Stimulated activated naive CD8-positive, alpha-beta T cell treated with anti-CD3 and anti-CD28 coated beads, Interleukin-15, Interleukin-2, amounts not matched to agents 100 U/mL and 50 U/mL, for 24 hours (primary cell): ENCODE results near the gene DSG3.

ENCODE experiments used
- ATAC-seq: fragments of 150-1000 bp; cut with Tn5 transposase; one replicate; pipeline ENCODE4 v1.10.0; 2021
- DNase-seq: peaks from one replicate; pipeline ENCODE4 v3.0.0; 2021

The DSG3 gene

GRCh38 chr18:31430072-31430471, 17.5 kb upstream of the DSG3 start:
- ATAC-seq (no peak), DNase-seq (no peak)

GRCh38 chr18:31430554-31430953, 17.0 kb upstream of the DSG3 start:
- ATAC-seq (no peak), DNase-seq (no peak)

- DNase-seq (no peak), ATAC-seq (no peak)
Observed at GRCh38 chr18:31432316-31432715, 15.2 kb upstream of the DSG3 start.

GRCh38 chr18:31436825-31437224, 10.7 kb upstream of the DSG3 start:
- DNase-seq (no peak), ATAC-seq (no peak)

GRCh38 chr18:31438402-31438801, 9.1 kb upstream of the DSG3 start:
- no peak for ATAC-seq
- DNase-seq = no peak

- no peak for ATAC-seq
Observed at GRCh38 chr18:31439807-31440325, 7.7 kb upstream of the DSG3 start.

GRCh38 chr18:31440787-31441186, 6.8 kb upstream of the DSG3 start:
- no peak for DNase-seq
- ATAC-seq = no peak

More at GRCh38 chr18:31439807-31440325, 7.7 kb upstream of the DSG3 start:
- no peak for DNase-seq

- DNase-seq (no peak), ATAC-seq (no peak)
Observed at GRCh38 chr18:31441493-31441892, 6.0 kb upstream of the DSG3 start.

GRCh38 chr18:31444142-31444541, 3.4 kb upstream of the DSG3 start:
- no peak for ATAC-seq
- no peak for DNase-seq

GRCh38 chr18:31445908-31446307, 1.6 kb upstream of the DSG3 start:
- no peak for DNase-seq
- no peak for ATAC-seq

- no peak for ATAC-seq
- no peak for DNase-seq
Observed at GRCh38 chr18:31446854-31447253, 687 bp upstream of the DSG3 start.

- no peak for ATAC-seq
- DNase-seq = no peak
Observed at GRCh38 chr18:31450409-31450808, 2.9 kb downstream of the DSG3 start.

GRCh38 chr18:31451625-31452024, 4.1 kb downstream of the DSG3 start:
- no peak for ATAC-seq

GRCh38 chr18:31454066-31454708, 6.6 kb downstream of the DSG3 start:
- no peak for ATAC-seq

More at GRCh38 chr18:31451625-31452024, 4.1 kb downstream of the DSG3 start:
- no peak for DNase-seq

GRCh38 chr18:31469629-31470028, 22.1 kb downstream of the DSG3 start:
- ATAC-seq (no peak), DNase-seq (no peak)

More at GRCh38 chr18:31454066-31454708, 6.6 kb downstream of the DSG3 start:
- no peak for DNase-seq

GRCh38 chr18:31478688-31479087, 31.1 kb downstream of the DSG3 start:
- no peak for DNase-seq
- no peak for ATAC-seq

GRCh38 chr18:31482051-31482450, 34.5 kb downstream of the DSG3 start:
- DNase-seq = no peak
- ATAC-seq = no peak

- no peak for ATAC-seq
Observed at GRCh38 chr18:31483396-31483795, 35.9 kb downstream of the DSG3 start.

GRCh38 chr18:31484461-31484860, 36.9 kb downstream of the DSG3 start:
- DNase-seq (no peak), ATAC-seq (no peak)

More at GRCh38 chr18:31483396-31483795, 35.9 kb downstream of the DSG3 start:
- no peak for DNase-seq

GRCh38 chr18:31486165-31486564, 38.6 kb downstream of the DSG3 start:
- no peak for ATAC-seq
- DNase-seq = no peak

GRCh38 chr18:31487246-31488015, 39.9 kb downstream of the DSG3 start:
- ATAC-seq = no peak
- DNase-seq = no peak

GRCh38 chr18:31489311-31489710, 41.8 kb downstream of the DSG3 start:
- ATAC-seq = no peak
- DNase-seq = no peak

GRCh38 chr18:31490387-31490786, 42.8 kb downstream of the DSG3 start:
- no peak for ATAC-seq
- no peak for DNase-seq

- no peak for ATAC-seq
- no peak for DNase-seq
Observed at GRCh38 chr18:31490833-31491232, 43.3 kb downstream of the DSG3 start.
